ENCODE data around the gene BEND6. TPM values are rescaled to one million over a fixed set of nuclear protein-coding genes. Genes with fewer than 3 reads are reported as not detected.

BEND6 gene
- total RNA-seq, 1 experiment from 2014 or later, result 8.0 TPM

GRCh38 chr6:57074383-57074782 is 119.5 kb downstream of the BEND6 start:
- ATAC-seq, result no peak
- intact Hi-C loops (cut with micrococcal nuclease; ENCODE audit: unreplicated experiment), result no loop called here
- TF ChIP-seq TCF7L2 (IDR thresholded peaks at IDR 0.05; ENCODE audit: low read depth, low read length) (no peak), REST (IDR thresholded peaks at IDR 0.05; ENCODE audit: insufficient read depth in 1 of 2, low read depth in 2 of 2, low read length in 1 of 2) (no peak), POLR2AphosphoS5 (IDR thresholded peaks at IDR 0.05; ENCODE audit: low read depth, low read length) (no peak), CTCF (IDR thresholded peaks at IDR 0.05) (no peak), SIN3A (IDR thresholded peaks at IDR 0.05; ENCODE audit: borderline replicate concordance, insufficient read depth, low read depth, low read length) (no peak)

GRCh38 chr6:57075092-57075491 is 120.2 kb downstream of the BEND6 start:
- DNase-seq (ENCODE audit: low read depth, low spot score), result no peak
- TF ChIP-seq SIN3A (IDR thresholded peaks at IDR 0.05; ENCODE audit: borderline replicate concordance, insufficient read depth, low read depth, low read length) (no peak), TCF7L2 (IDR thresholded peaks at IDR 0.05; ENCODE audit: low read depth, low read length) (no peak), CTCF (IDR thresholded peaks at IDR 0.05) (no peak), REST (IDR thresholded peaks at IDR 0.05; ENCODE audit: insufficient read depth in 1 of 2, low read depth in 2 of 2, low read length in 1 of 2) (no peak), POLR2AphosphoS5 (IDR thresholded peaks at IDR 0.05; ENCODE audit: low read depth, low read length) (no peak)
- ChIA-PET CTCF (no interaction called here), POLR2A (no interaction called here)
- no peaks in the 10 kb centered on the region for H3K4me1 ChIP-seq (ENCODE audit: control insufficient read depth, insufficient read depth, low read length)
- H3K27me3 ChIP-seq (ENCODE audit: control insufficient read depth, insufficient read depth, low read length), result no peaks in the 10 kb centered on the region
- intact Hi-C loops (cut with micrococcal nuclease; ENCODE audit: unreplicated experiment), result no loop called here
- no peak for ATAC-seq
- no peaks in the 10 kb centered on the region for H3K36me3 ChIP-seq (ENCODE audit: control insufficient read depth, insufficient read depth, low read length)
- H3K27ac ChIP-seq (ENCODE audit: low read length), result no peak overlapping the region
- H3K4me3 ChIP-seq (ENCODE audit: low read depth in 2 of 2, low read length in 2 of 2), result no peak overlapping the region
- H3K9me3 ChIP-seq (ENCODE audit: control insufficient read depth, insufficient read depth, low read depth, low read length), result no peaks in the 10 kb centered on the region
- in situ Hi-C loops (cut with HindIII; ENCODE audit: low pct_unique_long_range_greater_than_20kb, low sequenced_read_pairs), result no loop called here
- no TSS peak for BruUV-seq (replicated peaks)

More at GRCh38 chr6:57074383-57074782, 119.5 kb downstream of the BEND6 start:
- POLR2A ChIA-PET, result no interaction called here
- Histone ChIP-seq H3K4me3 (ENCODE audit: low read depth in 2 of 2, low read length in 2 of 2) (no peak overlapping the region), H3K9me3 (ENCODE audit: control insufficient read depth, insufficient read depth, low read depth, low read length) (no peaks in the 10 kb centered on the region), H3K27ac (ENCODE audit: low read length) (no peak overlapping the region), H3K4me1 (ENCODE audit: control insufficient read depth, insufficient read depth, low read length) (no peaks in the 10 kb centered on the region), H3K36me3 (ENCODE audit: control insufficient read depth, insufficient read depth, low read length) (no peaks in the 10 kb centered on the region), H3K27me3 (ENCODE audit: control insufficient read depth, insufficient read depth, low read length) (no peaks in the 10 kb centered on the region)
- CTCF ChIA-PET, result no interaction called here
- in situ Hi-C loops (cut with HindIII; ENCODE audit: low pct_unique_long_range_greater_than_20kb, low sequenced_read_pairs), result no loop called here
- BruUV-seq (replicated peaks), result no TSS peak
- no peak for DNase-seq (ENCODE audit: low read depth, low spot score)

Other genes with a start within 250 kb of the BEND6 start
- gene KIAA1586, start 91.6 kb downstream of the BEND6 start, total RNA-seq (2021; ENCODE audit: unreplicated experiment), result 21.2 TPM
- 71.1 TPM for gene ZNF451, start 135.1 kb downstream of the BEND6 start, total RNA-seq (2021; ENCODE audit: unreplicated experiment)
- 14.0 TPM for gene BAG2, start 217.2 kb downstream of the BEND6 start, total RNA-seq (2021; ENCODE audit: unreplicated experiment)